Caki2 (cell line): ENCODE data around the gene LYRM9. TPM values are rescaled to one million over a fixed set of nuclear protein-coding genes. Genes with fewer than 3 reads are reported as not detected.

Experiments used
- DNase-seq: peaks from one replicate; pipeline ENCODE4 v3.0.0-alpha.2; 2015; ENCODE audit warnings: low read depth
- in situ Hi-C: cut with HindIII; loops from 2 replicates; pipeline ENCODE4 v1.10.0; 2016; ENCODE audit warnings: low sequenced_read_pairs, low pct_unique_long_range_greater_than_20kb, mixed read lengths
- total RNA-seq: library from RNA; depleted of rRNA; stranded (reverse); fragments of >200 nt; shearing (Covaris generic); gene quantifications from 2 replicates; pipeline ENCODE4 v1.2.3, GENCODE V29; 2014; ENCODE audit warnings: low replicate concordance; rRNA removed

The LYRM9 gene
- total RNA-seq: 2.5 and 32.8 TPM in 2 replicates

DNA sequence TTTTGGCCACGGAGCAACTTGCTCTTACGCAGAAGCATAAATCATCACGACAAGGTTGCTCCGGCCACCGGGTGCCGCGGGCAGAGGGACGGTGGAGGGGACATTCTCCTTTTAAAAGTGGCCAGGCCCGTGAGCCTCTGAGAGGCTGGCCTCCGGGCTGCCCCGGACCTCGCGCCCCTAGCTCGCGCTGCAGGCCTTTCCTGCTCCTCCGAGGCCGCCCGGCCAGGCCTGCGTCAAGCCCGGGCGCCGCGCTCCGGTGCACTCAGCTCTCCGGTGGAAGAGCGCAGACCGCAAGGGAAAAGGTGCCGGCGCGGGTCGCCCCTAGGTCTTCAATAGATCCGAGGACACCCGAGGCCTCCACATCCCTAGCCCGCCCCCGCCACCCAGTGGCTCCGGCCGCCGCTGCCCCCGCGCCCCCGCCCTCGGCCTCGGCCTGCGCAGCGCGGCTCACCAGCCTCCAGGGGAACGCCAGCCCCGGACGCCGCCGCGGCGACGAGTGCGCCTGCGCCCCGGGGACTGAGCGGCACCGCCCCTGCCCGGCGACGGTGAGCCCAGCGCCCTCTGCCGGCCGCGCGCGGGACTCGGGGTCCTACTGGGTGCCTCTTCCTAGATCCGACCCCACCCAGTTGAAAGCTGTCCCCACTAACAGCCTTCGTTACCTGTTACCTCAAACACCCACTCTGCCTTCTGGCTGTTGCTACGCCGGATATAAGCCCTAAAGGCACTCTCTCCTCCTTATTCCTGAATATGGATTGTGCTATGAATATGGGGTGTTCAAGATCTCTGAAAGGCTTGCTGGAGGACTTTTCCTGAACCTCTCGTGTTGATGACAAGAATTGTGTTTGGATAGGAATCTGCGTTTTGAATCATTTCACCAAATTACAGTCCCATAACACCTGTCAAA is at the start of gene LYRM9:
Gene LYRM9, minus strand, starts transcription at position 500 of the 904 bp plus-strand sequence. CDS start 10,671 bp downstream, outside the sequence.
- peak; percentile 81 for DNase-seq
- in situ Hi-C loops: no loop called here

GRCh38 chr17:27940503-27941428 is 47.6 kb upstream of the LYRM9 start:
- in situ Hi-C loops: no loop called here
- no peak for DNase-seq

GRCh38 chr17:27939474-27940465 is 46.6 kb upstream of the LYRM9 start:
- no peak for DNase-seq
- in situ Hi-C loops: no loop called here

DNA sequence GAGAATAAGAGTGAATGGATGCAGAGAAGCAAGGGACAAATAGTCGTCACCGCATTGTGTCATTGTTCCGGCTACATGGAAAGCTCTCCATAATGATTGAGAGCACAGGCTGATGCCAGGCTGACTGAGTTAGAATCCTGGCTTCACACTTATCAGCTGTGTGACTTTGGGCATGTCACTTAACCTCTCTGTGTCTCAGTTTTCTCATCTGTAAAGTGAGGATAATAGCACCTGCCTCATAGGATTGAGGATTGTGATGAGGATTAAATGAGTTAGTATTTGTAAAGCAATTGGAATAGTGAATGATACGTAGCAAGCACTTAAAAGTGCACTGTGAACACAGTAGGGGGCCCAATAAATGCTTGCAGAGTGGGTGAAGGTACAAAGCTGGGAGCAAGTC is 45.7 kb upstream of the LYRM9 start:
- in situ Hi-C loops: no loop called here
- no peak for DNase-seq

- in situ Hi-C loops: no loop called here
- DNase-seq: no peak
These were observed 45.1 kb upstream of the LYRM9 start for GRCh38 chr17:27938241-27938640.

GRCh38 chr17:27937025-27937546 is 43.9 kb upstream of the LYRM9 start:
- in situ Hi-C loops: no loop called here
- no peak for DNase-seq

DNA sequence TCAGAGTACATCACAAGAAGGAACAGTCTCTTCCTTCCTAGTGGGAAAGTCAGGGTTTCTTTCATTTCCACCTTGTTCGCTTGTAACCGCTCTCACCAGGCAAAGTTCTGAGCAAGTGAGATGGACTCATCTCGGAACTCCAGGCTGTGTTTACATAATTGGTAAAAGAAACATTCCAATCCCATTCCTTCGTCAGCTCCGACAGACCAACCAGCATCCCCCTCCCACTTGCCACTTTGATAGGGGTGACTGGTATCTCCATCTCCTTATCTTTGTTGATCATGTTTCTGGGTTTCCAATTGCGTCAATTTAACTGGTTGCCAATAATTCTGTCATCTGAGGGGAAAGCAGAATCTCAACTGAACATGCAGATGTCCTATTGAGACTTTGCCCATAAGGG is 36.8 kb upstream of the LYRM9 start:
- in situ Hi-C loops: no loop called here
- DNase-seq: no peak

GRCh38 chr17:27928587-27928986 is 35.4 kb upstream of the LYRM9 start:
- in situ Hi-C loops: no loop called here
- DNase-seq: no peak

GRCh38 chr17:27927781-27928180 is 34.6 kb upstream of the LYRM9 start:
- in situ Hi-C loops: no loop called here
- no peak for DNase-seq

- no peak for DNase-seq
- in situ Hi-C loops: no loop called here
These were observed 28.4 kb upstream of the LYRM9 start for GRCh38 chr17:27921599-27921998.

DNA sequence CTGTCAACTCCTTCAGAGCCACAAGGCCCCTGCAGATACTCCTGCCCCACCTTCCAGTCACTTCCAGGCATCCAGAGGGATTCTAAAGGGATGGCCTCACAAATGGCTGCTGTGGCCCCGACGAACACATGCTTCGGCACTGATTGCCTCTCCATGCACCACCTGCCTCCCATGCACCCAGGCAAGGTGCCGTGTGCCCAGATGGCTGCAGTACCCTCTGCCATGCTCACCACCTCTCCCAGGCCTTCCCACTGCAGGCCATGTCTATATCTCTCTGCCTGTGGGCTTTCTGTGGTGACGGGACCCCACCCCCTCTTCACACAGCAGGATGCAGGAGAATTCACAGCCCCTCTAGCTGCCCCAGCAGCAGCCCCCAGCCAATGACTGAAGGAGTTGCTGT is 27.9 kb upstream of the LYRM9 start:
- in situ Hi-C loops: no loop called here
- no peak for DNase-seq

GRCh38 chr17:27920569-27920968 is 27.4 kb upstream of the LYRM9 start:
- in situ Hi-C loops: no loop called here
- DNase-seq: no peak

DNA sequence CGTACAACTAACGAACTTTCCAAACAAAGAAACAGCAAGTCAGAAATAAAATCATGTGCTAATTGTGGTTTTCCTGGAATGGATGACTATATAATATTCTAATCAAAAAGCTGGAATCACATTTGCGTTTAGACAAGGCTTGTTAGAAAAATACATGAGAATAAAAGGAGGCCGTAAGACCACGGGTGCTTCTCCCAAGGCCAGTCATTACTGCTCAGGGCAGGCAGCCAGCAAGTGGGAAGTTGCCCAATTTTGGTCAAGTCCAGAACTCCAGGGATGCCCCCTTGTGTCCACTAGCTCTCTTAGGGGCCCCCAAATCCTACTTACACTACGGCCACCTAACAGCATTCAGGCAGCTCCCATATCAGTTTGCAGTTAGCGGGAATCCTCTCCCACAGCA is 25.9 kb upstream of the LYRM9 start:
- in situ Hi-C loops: no loop called here
- no peak for DNase-seq

- in situ Hi-C loops: no loop called here
- no peak for DNase-seq
These were observed 25.3 kb upstream of the LYRM9 start for GRCh38 chr17:27918498-27918897.

DNA sequence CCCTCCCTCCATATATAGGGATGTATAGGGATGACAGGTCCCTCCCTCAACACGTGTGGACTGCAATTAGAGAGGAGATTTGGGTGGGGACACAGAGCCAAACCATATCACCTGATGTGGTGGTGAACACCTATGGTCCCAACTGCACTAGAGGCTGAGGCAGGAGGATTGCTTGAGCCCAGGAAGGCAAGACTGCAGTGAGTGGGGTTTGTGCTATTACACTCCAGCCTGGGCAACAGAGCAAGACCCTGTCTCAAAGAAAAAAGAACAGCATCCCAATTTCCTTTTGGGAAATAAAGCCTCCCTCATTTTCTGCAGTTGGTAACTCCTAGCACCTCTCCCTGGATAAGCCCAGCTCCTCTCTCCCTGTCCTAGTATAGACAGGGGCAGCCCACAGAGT is 23.8 kb upstream of the LYRM9 start:
- in situ Hi-C loops: no loop called here

DNA sequence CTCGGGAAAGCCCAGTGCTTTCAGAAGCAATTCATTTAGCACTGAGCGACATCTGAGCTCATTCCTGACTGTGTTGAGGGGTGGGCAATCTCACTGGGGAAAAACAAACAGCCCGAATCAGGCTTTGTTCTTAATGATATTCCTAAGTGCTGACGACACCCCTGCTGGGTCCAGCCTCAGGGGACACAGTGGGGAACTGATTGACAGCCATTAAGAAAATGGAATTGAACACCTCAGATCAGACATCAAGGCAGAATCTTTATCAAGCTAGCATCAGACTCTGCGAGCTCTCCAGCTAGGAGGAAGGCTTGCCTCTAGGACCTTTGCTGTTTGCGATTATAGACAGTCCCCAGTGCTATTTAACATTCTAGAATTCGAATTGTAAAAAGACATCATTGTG is 22.5 kb upstream of the LYRM9 start:
- in situ Hi-C loops: no loop called here
- no peak for DNase-seq

More for the DNA sequence above, 23.8 kb upstream of the LYRM9 start:
- no peak for DNase-seq

DNA sequence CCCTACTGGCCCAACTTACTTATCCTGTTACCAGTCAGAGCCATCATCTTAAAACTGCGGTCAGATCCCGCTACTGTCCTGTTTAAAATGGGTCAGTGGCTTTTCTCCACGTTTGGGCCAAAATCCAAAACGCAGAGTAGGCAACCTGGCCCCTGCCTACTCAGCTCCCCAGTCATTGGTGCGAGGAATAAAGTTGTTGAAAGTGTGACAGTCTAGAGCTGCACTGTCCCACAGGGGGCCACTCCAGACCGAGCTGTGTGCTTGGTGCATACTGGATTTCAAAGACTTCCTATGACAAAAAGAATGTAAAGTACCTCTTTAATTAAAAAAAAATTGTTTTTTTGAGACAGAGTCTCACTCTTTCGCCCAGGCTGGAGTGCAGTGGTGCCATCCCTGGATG is 21.2 kb upstream of the LYRM9 start:
- in situ Hi-C loops: no loop called here
- DNase-seq: no peak

GRCh38 chr17:27912964-27913363 is 19.8 kb upstream of the LYRM9 start:
- in situ Hi-C loops: no loop called here
- no peak for DNase-seq
